HL-60/S4 treated with retinoic acid at 250 ng/mL for 4 days and 3 days (cell line): ENCODE measurements around the gene DBI.
"Not testable (repeated sequence)": the region's sequence is repeated elsewhere in the genome, so short reads cannot be mapped to it uniquely, and the experiment has no call there.

Experiments
- in situ Hi-C: fragments of 300-500 bp; cut with MboI; formaldehyde crosslinking; loops from 2 replicates; pipeline ENCODE4 v1.7.0; 2022; ENCODE audit warnings: low sequenced_read_pairs

The DBI gene

DNA sequence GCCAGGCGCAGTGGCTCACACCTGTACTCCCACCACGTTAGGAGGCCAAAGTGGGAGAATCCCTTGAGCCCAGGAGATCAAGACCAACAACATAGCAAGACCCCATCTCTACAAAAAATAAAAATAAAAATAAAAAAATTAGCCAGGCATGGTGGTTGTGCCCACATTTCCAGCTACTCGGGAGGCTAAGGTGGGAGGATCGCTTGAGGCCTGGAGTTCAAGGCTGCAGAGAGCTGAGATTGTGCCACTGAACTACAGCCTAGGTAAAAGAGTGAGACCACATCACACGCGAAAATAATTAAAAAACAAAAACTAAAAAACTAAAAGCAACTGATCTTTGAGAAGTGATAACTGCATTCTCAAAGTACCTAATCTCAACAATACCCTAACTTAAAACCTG is 2.0 kb upstream of the DBI start:
- in situ Hi-C loops = no loop called here

DNA sequence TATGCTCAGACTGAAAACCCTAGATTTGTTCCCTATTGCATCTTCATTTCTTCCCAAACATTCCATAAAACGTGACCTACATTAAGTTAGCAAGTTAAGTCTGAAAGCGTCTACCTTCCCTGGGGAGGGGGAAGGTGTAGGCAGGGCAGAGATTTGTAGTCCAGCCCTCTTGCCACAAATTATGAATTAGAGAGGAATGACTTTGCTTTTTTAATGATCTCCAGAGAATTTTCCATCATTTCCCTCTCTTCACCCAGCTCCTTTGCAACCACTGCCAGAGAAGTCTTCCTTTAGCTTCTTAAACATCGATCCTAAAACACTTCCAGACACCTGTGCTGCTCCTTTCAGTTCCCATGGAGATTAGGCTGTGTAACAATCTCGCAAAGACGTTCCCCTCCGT is 1.3 kb upstream of the DBI start:
- in situ Hi-C loops = no loop called here

DNA sequence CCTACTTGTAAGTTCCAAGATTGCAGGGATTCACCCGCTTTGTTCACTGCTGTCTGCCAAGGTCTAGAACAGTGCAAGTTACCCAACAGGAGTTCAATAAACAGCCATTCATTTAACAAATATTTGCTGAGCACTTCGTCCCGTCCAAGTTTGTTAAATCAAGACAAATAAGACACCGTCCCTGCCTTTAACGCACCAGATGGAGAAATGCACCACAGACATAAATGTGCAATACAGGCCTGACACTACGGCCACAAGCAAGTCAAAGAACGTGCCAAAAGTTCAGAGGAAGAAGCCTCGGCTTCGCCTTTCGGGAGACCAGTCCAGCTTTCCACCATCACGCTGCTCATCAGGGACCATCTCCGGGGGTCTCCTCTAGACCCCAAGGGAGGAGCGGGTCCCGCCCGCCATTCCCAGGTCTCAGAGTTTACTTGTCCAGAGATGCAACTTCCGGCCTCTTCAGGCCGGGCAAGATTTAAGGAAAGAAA is 572 bp upstream of the DBI start:
- in situ Hi-C loops = no loop called here

DNA sequence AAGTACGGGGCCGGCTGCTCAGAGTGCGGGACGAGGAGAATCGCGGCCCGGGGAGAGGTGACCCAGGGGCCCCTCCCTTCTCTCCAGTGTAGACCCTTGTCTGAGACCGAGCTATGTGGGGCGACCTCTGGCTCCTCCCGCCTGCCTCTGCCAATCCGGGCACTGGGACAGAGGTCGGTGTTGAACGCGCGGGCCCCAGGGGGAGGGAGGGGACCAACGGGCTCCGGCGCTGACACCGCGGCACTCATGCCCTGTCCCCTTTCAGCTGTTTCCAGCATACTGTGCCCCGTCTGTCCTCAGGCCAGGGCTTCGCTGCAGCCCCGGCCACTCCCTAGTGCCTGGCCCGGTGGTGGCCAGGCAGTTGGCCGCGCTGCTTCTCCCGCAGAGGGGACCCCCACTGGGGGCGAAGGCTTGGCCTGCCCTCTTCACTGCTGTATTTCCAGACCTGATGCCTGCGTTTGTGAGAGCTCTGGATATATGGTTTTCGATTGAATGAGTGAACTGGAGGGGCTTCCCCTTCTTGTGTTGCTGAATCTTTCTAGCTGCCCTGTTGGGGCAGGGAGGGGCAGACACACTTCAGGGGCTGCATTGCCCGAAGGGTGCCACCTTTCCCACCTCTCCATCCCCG is 809 bp downstream of the DBI start:
- in situ Hi-C loops = no loop called here

DNA sequence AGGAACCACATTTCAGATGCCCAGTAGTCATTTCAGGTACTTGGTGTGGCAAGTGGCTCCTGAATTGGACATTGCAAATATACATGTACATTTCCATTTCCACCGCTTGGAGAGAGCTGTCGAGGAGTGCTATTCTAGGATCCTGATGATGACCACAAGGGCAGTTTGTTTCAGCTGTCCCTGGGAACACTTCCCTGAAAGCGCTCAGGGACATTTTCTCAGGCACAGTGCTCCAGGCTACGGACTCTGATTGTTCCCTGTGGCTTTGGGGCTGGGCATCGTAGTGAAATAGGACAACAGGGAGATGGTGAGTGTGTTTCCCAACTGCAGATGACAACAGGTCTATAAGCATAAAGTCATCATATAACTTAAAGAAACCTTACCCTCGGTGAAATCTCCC is 3.1 kb downstream of the DBI start:
- in situ Hi-C loops = no loop called here

DNA sequence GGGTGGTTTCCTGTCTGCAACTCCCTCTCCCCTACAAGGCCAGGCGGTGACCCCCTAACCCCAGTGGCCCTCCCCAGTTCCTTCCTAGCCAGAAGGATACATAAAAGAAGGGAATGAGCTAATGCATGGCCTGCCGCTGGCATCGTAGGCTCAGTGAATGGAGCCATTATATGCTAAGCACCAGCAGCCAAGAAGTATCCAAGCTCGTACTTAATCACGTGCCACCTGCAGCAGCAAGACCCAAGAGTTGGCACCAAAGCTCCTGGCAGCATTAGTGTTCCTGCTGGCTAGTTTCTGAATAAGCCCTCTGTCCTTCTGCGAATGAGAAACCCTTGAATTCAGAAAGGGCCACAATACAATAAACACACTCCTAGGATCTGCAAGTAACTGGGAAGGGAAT is 4.3 kb downstream of the DBI start:
- in situ Hi-C loops = no loop called here

DNA sequence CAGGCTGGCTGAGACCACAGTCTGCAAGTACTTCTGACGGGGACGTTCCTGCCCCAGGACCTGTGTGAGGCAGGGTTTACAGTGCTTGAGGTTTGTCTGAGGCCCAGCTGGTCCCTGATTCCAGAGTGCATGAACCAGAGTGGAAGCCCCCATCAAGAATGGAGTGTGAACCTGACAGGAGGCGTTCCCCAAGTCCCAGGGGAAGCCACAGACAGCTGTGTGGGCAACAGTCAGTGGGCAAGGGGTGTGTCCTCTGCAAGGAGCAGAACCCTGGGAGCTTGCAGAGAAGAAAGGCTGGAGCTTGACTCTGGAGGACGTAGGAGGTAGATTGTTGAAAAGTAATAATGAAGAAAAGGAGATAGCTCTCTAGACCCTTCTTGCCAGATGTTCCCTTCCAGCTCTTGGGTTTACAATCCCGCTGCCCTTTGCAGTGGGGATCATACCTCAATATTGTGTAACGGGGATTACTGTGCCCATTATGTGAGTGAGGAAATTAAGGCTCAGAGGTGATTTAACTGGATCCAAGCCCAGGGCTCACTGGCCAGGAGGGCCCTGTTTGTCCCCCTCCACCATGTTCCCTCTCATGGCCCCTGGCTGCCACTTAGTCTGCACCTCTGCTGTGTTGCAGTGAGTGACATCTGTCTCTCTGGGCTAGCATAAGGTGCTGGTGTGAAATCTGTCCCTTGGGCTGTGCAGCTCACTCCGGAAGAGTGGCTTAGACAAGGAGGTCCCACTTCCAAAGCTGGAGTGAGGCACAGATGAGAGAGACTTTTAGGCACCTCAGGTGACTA is 6.2 kb downstream of the DBI start:
- in situ Hi-C loops = no loop called here

DNA sequence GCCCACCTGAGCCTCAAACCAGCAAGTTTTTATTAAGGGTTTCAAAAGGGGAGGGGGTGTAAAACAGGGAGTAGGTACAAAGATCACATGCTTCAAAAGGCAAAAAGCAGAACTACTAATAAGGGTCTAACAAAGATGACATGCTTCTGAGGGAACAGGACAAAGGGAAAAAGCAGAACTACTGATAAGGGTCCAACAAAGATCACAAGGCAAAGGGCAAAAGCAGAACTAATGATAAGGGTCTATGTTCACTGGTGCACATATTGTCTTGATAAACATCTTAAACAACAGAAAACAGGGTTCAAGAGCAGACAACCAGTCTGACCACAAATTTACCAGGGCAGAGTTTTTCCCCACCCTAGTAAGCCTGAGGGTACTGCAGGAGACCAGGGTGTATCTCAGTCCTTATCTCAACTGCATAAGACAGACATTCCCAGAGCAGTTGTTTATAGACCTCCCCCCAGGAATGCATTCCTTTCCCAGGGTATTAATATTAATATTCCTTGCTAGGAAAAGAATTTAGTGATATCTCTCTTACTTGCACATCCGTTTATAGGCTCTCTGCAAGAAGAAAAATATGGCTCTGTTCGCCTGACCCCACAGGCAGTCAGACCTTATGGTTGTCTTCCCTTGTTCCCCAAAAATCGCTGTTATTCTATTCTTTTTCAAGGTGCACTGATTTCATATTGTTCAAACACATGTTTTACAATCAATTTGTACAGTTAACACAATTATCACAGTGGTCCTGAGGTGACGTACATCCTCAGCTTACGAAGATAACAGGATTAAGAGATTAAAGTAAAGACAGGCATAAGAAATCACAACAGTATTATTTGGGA is 7.3 kb downstream of the DBI start:
- in situ Hi-C loops = not testable (repeated sequence)

DNA sequence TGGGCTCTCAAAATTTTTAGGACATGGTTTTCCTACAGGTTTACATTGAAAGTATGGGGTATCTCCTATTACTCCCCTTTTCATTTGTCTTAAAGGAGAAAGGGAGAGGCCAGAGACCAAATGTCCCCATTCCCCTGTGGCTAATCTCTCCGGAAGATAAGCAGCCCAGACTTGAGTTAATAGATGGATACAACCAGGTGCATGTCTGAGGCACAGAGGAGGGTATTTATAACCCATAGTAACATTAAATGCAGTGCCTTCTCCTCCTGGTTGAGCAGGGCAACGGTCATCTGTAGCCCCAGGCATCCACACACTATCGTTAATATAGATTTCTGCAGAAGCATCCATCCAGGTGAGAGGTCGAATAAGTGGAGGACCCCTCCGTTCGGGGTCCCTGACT is 9.6 kb downstream of the DBI start:
- in situ Hi-C loops = not testable (repeated sequence)

DNA sequence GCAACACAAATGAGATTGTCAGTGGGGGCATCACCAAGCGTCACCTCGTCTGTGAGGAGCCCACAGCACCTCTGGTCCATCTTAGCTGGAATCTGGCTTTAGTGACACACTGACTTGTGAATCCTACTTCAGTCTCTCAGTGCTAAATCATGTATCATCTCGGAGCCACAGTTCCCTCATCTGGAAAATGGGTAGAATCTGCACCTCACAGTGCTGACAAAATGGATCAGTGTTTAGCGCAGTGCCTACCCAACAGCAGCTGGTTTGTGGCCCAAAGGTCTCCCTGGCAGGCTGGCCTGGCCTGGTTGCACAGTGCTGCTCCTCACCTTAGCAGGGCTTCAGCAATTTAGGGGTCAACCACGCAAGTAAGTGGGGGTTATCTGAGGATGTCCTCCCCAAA is 10.0 kb downstream of the DBI start:
- in situ Hi-C loops = no loop called here

DNA sequence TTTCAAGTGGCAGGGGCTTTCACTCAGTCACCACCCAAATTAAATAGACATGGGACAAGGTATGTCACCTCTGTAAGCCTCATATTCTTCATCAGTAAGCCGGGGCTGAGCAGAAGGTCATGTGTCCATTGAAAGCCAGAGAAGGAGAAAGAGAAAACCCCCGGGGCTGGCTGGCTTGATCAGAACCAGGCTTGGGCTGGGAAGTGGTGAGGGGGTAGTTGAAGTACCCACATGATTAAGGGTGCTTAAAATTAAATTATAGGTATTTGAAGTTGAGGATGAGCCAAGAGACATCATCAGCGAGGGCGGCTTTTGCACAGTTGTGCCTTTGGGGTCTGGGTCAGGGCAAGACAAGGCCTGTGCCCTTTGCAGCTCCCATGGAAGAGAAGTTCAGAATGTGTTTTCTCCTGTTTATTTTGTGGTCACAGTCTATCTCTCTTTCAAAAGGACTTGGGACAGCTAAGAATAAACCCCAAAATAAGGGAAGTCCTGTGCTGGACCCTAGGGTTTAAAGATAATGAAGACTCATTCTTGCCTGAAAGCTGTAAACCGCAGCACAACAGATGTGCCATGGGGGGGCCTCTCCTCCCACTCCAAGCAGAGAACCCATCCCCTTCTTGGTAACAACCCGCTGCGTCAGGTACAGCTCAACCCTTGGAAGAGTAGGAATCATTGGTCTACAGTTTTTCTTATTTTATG is 10.7 kb downstream of the DBI start:
- in situ Hi-C loops = no loop called here

DNA sequence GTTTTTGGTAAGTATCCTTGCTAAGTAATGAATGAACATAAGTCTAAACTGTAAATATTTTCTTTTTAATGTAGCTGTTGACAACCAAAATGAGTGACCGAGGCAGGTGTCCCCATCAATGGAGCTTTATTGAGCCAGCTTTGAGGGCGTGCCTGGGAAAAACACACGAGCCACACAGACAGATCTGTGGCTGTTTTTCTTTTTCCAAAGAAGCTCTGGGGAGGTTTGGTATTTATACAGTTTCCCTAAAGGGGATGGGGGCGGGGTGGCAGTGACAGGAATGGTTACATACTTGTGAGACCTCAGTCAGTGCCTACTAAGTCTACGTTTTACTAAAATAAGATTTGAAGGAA is 11.2 kb downstream of the DBI start:
- in situ Hi-C loops = no loop called here

DNA sequence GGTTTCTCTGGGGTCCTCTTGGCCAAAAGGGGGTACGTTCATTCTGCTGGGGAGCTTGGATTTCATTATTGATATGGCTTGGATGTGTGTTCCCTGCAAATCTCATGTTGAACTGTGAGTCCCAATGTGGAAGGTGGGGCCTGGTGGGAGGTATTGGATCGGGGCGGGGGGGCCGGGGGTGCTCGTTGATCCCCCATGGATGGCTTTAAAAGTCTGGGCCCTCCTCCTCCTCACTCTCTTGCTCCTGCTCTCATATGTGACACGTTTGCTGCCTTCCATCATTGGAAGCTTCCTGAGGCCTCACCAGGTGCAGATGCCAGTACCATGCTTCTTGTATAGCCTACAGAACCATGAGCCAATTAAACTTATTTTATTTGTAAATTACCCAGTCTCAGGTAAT is 11.8 kb downstream of the DBI start:
- in situ Hi-C loops = no loop called here

DNA sequence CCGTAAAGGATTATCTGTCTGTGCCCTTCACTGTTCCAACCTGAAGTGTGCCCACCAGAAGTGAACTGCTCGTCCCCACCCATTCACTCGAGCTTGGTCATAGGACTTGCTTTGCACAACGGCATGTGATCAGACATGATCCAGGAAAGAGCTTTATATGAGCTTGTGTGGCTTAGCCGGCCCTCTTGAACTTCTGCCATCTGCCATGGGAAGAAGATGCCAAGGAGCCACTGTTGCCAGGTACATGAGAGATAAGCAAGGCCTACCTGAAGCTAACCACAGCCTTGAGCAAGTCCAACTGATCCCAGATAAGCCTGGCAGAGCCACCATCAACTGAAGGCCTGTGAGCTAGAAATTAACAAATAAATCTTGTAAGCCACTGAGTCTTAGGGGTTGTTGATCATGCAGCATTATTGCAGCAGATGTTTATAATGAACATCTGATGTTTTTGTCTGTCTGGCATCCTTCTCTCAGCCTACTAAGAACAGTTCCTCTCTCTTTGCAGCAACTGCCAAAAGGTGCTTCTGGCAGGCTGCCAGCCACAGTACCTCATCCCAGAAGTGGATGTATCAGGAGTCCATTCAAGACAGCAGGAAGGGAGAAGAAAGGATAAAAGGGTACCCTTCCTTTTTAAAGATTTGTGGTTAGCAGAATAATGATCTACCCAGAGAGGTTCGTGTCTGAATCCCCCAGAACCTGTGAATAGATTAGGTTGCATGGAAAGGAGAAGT is 16.8 kb downstream of the DBI start:
- in situ Hi-C loops = no loop called here

DNA sequence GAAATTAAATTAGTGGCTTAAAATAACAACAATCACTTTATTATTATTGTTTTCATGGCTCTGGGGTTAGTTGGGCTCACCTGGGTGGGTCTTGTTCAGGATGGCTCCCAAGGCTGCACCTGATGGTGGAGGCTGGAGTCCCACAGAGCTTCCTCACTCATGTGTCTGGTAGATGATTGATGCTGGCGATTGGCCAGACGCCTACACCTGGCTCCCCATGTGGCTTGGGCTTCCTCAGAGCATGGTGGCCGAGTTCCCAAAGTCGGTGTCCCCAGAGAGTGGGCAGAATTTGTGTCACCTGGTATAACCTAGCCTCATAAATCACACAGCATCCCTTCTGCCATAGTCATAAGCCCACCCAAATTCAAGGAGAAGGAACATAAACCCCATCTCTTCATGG is 18.2 kb downstream of the DBI start:
- in situ Hi-C loops = no loop called here

DNA sequence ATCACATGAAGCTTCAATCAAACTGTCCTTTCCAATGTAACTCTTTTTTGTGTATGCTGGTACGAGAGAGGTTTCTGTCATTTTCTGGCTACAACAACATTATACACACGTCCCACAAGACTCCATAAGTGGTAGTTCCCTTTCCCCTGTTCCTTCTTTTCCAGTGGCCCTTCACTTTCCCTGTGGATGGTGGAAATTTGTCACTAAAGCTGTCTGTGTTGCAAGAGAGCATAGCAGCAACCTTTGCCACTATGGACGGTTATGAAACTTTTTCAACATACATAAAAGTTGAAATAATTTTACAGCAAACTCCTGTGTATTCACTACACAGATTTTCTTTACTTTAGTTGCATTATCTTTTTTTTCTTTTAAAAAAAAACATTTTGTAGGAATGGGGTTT is 18.7 kb downstream of the DBI start:
- in situ Hi-C loops = no loop called here

DNA sequence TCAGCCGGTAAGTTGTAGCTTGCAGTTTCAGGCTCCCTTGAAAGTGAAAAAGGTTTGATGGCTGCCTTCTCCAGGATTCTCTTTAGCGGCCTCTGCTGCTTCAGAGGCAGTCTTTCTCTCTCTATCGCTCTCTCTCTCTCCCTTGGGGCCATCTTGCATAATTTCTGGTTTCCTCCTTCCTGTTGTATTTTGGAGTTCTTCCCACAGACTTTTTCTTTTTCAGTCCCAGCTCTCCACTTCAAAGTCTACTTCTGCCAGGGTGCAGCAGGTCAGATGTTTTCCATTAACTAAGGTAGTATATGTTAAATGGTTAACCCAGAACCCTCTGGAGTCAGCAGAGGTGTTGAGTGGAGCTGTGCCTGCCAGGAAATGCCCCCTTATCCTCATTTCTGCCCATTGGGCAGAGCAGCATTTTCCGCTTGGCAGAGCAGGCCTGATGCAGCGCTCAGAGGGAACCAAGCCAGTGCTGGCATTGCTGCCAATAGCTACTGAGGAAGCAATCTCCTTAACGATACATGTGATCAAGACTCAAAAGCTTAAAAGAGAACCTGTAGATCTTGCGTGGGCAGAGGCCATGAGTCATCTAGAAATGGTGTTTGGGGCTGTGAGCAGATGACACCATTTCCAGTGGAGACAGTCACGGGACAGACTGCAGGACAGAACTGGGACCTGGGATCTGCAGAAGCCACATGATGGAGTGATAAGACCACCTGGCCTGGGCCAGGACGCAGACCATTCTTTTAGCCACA is 20.8 kb downstream of the DBI start:
- in situ Hi-C loops = no loop called here

DNA sequence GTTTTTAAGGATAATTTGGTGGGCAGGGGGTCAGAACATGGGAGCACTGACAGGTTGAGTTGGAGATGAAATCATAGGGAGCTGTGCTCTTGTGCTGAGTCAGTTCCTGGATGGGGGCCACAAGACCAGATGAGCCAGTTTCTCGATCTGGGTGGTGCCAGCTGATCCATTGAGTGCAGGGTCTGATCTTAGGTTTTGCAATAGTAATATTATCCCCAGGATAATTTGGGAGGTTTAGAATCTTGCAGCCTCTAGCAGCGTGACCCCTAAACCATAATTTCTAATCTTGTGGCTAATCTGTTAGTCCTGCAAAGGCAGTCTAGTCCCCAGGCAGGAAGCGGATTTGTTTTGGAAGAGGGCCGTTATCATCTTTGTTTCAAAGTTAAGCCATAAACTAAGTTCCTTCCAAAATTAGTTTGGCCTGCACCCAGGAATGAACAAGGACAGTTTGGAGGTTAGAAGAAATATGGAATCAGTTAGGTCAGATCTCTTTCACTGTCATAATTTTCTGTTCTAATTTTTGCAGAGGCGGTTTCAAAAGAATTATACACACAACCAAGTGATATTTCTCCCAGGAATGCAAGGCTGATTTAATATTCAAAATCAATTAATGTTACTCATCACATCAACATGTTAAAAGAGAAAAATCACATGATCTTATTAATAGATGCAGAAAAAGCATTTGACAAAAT is 23.0 kb downstream of the DBI start:
- in situ Hi-C loops = no loop called here
